ENCODE data around the gene KDM4F.

GRCh38 chr11:95093548-95093947 lies 44.3 kb downstream of the KDM4F start:
- TF ChIP-seq POLR2A (IDR thresholded peaks at IDR 0.05) (no peak), CTCF (IDR thresholded peaks at IDR 0.05) (no peak)

Measured in right lobe of liver (tissue), 4 donors.